OCI-LY1 (cell line): Measurements from ENCODE around the gene TYK2.

Experiments
- H2AFZ ChIP-seq: fragments of 200-600 bp; sonication (generic), shearing (Covaris generic); 2 replicates; pipeline ENCODE4 v1.6.0; 2014; ENCODE audit warnings: antibody characterized with exemption, mild to moderate bottlenecking, low read length
- H3F3A ChIP-seq: fragments of 200-600 bp; sonication (generic), shearing (Covaris generic); 2 replicates; pipeline ENCODE4 v1.6.0; 2014; ENCODE audit warnings: mild to moderate bottlenecking, antibody characterized with exemption, low read length, moderate library complexity; ENCODE audit not compliant: insufficient read depth
- H3K27ac ChIP-seq: fragments of 200-600 bp; sonication (generic); 2 replicates; pipeline ENCODE4 v1.5.1; 2014; ENCODE audit warnings: low read length, mixed run types, mild to moderate bottlenecking, low read depth; ENCODE audit not compliant: poor library complexity, severe bottlenecking
- H3K27me3 ChIP-seq: fragments of 200-600 bp; sonication (generic); 2 replicates; pipeline ENCODE4 v1.6.0; 2014; ENCODE audit warnings: antibody characterized with exemption, mild to moderate bottlenecking, low read length, moderate library complexity; ENCODE audit not compliant: insufficient read depth
- H3K36me3 ChIP-seq: fragments of 200-600 bp; sonication (generic); 2 replicates; pipeline ENCODE4 v1.6.1; 2014; ENCODE audit warnings: mild to moderate bottlenecking, antibody characterized with exemption, low read length, moderate library complexity, mixed read lengths; ENCODE audit not compliant: insufficient read depth
- H3K4me1 ChIP-seq: fragments of 200-600 bp; sonication (generic); 2 replicates; pipeline ENCODE4 v1.5.1; 2014; ENCODE audit warnings: mild to moderate bottlenecking, low read length, moderate library complexity; ENCODE audit not compliant: insufficient read depth, severe bottlenecking
- H3K4me2 ChIP-seq: fragments of 200-600 bp; sonication (generic), shearing (Covaris generic); 2 replicates; pipeline ENCODE4 v1.6.1; 2014; ENCODE audit warnings: low read length
- H3K4me3 ChIP-seq: fragments of 200-600 bp; sonication (generic); 2 replicates; pipeline ENCODE4 v1.5.1; 2014; ENCODE audit warnings: low read length, low read depth, mild to moderate bottlenecking, mixed read lengths; ENCODE audit not compliant: poor library complexity, severe bottlenecking
- H3K79me2 ChIP-seq: fragments of 200-600 bp; shearing (Covaris generic); 2 replicates; pipeline ENCODE4 v1.6.1; 2016; ENCODE audit warnings: mixed run types, low read length, mixed read lengths; ENCODE audit not compliant: insufficient read depth
- H3K9ac ChIP-seq: fragments of 200-600 bp; sonication (generic), shearing (Covaris generic); 2 replicates; pipeline ENCODE4 v1.6.1; 2014; ENCODE audit warnings: mild to moderate bottlenecking, low read length, mixed read lengths
- H3K9me2 ChIP-seq: fragments of 200-600 bp; sonication (generic), shearing (Covaris generic); 2 replicates; pipeline ENCODE4 v1.6.1; 2014; ENCODE audit warnings: low read depth, mild to moderate bottlenecking, low read length, mixed read lengths
- H3K9me3 ChIP-seq: fragments of 200-600 bp; shearing (Covaris generic); 2 replicates; pipeline ENCODE4 v1.6.1; 2014; ENCODE audit warnings: low read length, mixed read lengths
- H4K20me1 ChIP-seq: fragments of 200-600 bp; sonication (generic), shearing (Covaris generic); 2 replicates; pipeline ENCODE4 v1.6.0; 2016; ENCODE audit warnings: mild to moderate bottlenecking, low read length; ENCODE audit not compliant: insufficient read depth
- EZH2 ChIP-seq: fragments of 200-600 bp; sonication (generic), shearing (Covaris generic); IDR thresholded peaks from 2 replicates; pipeline ENCODE4 v1.8.0; 2017; ENCODE audit warnings: borderline replicate concordance, mixed run types, mild to moderate bottlenecking, antibody characterized with exemption, low read length, moderate library complexity, mixed read lengths
- TF ChIP-seq, protein P1 (sequence below): fragments of 200-600 bp; sonication (generic), shearing (Covaris generic); IDR thresholded peaks from 2 replicates; pipeline ENCODE4 v1.5.1; 2017; ENCODE audit warnings: mild to moderate bottlenecking, antibody characterized with exemption, low read length, moderate library complexity, mixed read lengths

TYK2 gene

DNA sequence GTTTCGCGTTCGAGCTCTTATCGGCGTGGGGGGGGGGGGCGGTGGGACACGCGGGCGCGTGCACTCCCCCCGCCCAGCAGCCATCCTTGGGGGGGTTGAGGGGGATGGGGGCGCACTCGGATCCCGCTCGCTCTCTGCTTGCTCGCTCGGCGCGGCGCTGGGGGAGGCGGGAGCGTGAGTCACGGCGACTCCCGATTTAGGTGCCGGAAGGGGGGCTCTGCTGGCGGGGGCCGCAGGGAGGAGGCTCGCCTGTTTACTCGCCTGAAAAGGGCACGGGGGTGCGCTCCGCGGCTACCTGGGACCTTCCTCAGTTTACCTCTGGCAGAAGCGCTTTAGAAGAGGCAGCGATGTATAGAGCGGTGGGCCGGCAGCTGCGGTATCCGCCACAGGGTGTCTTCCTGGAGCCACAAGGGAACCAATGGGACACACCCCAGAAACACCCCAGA is 38.9 kb upstream of the TYK2 start:
- Histone ChIP-seq H3K27me3 (peaks cover 6% of the 10 kb centered on the region; the same call in 1 of the 2 replicates), H3K9me2 (no peaks in the 10 kb centered on the region), H3K4me2 (peak overlapping the region; percentile 56), H3K9me3 (no peaks in the 10 kb centered on the region), H3K27ac (no peak overlapping the region), H3K79me2 (no peaks in the 10 kb centered on the region), H3K4me3 (peak overlapping the region; percentile 52), H3K9ac (peak overlapping the region; percentile 43; the same call in 1 of the 2 replicates), H4K20me1 (no peaks in the 10 kb centered on the region), H3K36me3 (no peaks in the 10 kb centered on the region), H2AFZ (no peak overlapping the region), H3F3A (no peaks in the 10 kb centered on the region), H3K4me1 (peaks cover 22% of the 10 kb centered on the region)
- no peak for TF ChIP-seq EZH2
- TF ChIP-seq, protein P1, sequence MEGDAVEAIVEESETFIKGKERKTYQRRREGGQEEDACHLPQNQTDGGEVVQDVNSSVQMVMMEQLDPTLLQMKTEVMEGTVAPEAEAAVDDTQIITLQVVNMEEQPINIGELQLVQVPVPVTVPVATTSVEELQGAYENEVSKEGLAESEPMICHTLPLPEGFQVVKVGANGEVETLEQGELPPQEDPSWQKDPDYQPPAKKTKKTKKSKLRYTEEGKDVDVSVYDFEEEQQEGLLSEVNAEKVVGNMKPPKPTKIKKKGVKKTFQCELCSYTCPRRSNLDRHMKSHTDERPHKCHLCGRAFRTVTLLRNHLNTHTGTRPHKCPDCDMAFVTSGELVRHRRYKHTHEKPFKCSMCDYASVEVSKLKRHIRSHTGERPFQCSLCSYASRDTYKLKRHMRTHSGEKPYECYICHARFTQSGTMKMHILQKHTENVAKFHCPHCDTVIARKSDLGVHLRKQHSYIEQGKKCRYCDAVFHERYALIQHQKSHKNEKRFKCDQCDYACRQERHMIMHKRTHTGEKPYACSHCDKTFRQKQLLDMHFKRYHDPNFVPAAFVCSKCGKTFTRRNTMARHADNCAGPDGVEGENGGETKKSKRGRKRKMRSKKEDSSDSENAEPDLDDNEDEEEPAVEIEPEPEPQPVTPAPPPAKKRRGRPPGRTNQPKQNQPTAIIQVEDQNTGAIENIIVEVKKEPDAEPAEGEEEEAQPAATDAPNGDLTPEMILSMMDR, result no peak

DNA sequence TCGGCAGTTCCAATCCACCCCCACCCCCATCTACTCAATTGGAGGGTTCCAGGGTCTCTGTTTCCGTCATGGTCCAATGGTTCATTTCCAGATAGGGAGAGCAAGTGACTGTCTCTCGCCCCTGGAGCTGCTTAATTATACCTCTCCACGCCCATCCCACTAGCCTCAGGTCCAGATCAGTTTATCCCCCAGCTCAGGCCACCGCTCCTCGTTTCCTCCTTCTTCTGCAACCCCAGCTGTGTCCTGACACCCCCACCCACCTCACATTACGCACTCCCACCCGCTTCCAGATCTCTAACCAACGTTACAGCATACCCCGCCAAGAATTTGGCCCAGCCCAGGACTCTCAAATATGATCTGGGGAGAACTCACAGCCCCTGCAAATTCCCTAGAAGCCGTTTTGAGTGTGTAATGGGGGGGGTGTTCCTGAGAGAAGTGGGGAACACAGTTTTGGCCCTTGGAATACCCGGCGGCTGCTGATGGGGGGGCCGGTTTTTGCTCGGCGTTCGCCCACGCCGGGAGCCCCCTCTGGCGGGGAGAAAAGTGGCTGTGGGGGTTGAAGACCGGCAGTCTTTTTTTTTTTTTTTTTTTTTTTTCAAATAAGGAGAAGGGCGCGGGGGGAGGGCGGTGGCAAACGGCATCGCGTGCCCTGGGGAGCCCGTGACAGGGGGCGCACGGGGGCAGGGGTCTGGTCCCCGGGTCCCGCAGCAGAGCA is 38.3 kb upstream of the TYK2 start:
- TF ChIP-seq EZH2, result no peak
- TF ChIP-seq, protein P1, result no peak
- Histone ChIP-seq H3K27ac (no peak overlapping the region), H3K9ac (no peak overlapping the region; the same call in 1 of the 2 replicates), H4K20me1 (no peaks in the 10 kb centered on the region), H2AFZ (no peak overlapping the region), H3K36me3 (no peaks in the 10 kb centered on the region), H3K9me2 (no peaks in the 10 kb centered on the region), H3K4me3 (peak overlapping the region; percentile 52), H3K4me2 (peak overlapping the region; percentile 56), H3K79me2 (no peaks in the 10 kb centered on the region), H3F3A (no peaks in the 10 kb centered on the region), H3K4me1 (peaks cover 24% of the 10 kb centered on the region), H3K27me3 (peaks cover 3% of the 10 kb centered on the region; the same call in 1 of the 2 replicates), H3K9me3 (no peaks in the 10 kb centered on the region)

DNA sequence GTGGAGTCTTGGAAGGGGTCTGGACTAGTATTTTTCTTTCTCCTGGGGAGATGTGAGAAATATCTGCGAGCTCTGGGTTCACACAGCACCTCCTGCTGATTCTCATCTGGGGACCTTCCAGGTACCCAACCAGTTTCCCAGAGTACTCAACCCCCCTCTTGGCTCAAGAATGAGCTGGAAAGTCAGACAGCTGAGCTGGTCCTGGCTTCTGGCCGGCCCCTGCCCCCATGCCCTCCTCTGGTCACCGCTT is 37.8 kb upstream of the TYK2 start:
- Histone ChIP-seq H3K27me3 (no peaks in the 10 kb centered on the region), H2AFZ (no peak overlapping the region), H4K20me1 (no peaks in the 10 kb centered on the region), H3K79me2 (no peaks in the 10 kb centered on the region), H3K9me3 (no peaks in the 10 kb centered on the region), H3F3A (no peaks in the 10 kb centered on the region), H3K4me3 (no peak overlapping the region), H3K36me3 (no peaks in the 10 kb centered on the region), H3K9me2 (no peaks in the 10 kb centered on the region), H3K4me2 (0 out of 2 replicates have a peak overlapping the region, but pooled peaks have one; percentile 56), H3K27ac (no peak overlapping the region), H3K9ac (no peak overlapping the region), H3K4me1 (peaks cover 28% of the 10 kb centered on the region)
- TF ChIP-seq EZH2, result no peak
- TF ChIP-seq, protein P1, result no peak
